H1 (cell line): Measurements from ENCODE around the gene STAMBPL1. TPM values are rescaled to one million over a fixed set of nuclear protein-coding genes. Genes with fewer than 3 reads are reported as not detected.

Source experiments
- BACH1 ChIP-seq: IDR thresholded peaks from 2 replicates; pipeline ENCODE4 v1.6.1; 2012; ENCODE audit warnings: low read length, improper control_type of control experiment
- CBX5 ChIP-seq: fragments of 300-800, 300-1000 bp; sonication (generic); IDR thresholded peaks from 2 replicates; pipeline ENCODE4 v1.7.1; 2016; ENCODE audit warnings: antibody characterized with exemption, low read length, low read depth
- CEBPB ChIP-seq: IDR thresholded peaks from 2 replicates; pipeline ENCODE4 v1.6.1; 2012; ENCODE audit warnings: low read depth, low read length
- CREB1 ChIP-seq: IDR thresholded peaks from 2 replicates; pipeline ENCODE4 v1.6.1; 2012; ENCODE audit warnings: inconsistent platforms
- CTBP2 ChIP-seq: IDR thresholded peaks from 2 replicates; pipeline ENCODE4 v1.7.0; 2011; ENCODE audit warnings: borderline replicate concordance, mild to moderate bottlenecking, moderate library complexity, mixed read lengths, low read length; ENCODE audit not compliant: insufficient read depth, insufficient read length
- EP300 ChIP-seq, 2 experiments: IDR thresholded peaks; 1 replicate in 1 of 2; 2 replicates in 1 of 2; pipeline ENCODE4 v1.6.1; 2011 to 2012; ENCODE audit warnings: low read depth in 2 of 2, low read length in 2 of 2, mild to moderate bottlenecking in 2 of 2, borderline replicate concordance in 1 of 2, inconsistent platforms in 1 of 2, moderate library complexity in 1 of 2
- GTF2F1 ChIP-seq: IDR thresholded peaks from 2 replicates; pipeline ENCODE4 v1.6.1; 2012; ENCODE audit warnings: low read depth, low read length, improper control_type of control experiment, borderline replicate concordance
- HDAC2 ChIP-seq, 2 experiments: fragments of 300-600 bp in 1 of 2; sonication (generic) in 1 of 2; IDR thresholded peaks; 2 replicates each; pipeline ENCODE4 v1.6.1; 2011 to 2012; ENCODE audit warnings: low read depth in 2 of 2, low read length in 2 of 2, mild to moderate bottlenecking in 2 of 2, moderate library complexity in 2 of 2, borderline replicate concordance in 1 of 2, inconsistent platforms in 1 of 2
- RFX5 ChIP-seq: IDR thresholded peaks from 2 replicates; pipeline ENCODE4 v1.6.1; 2011; ENCODE audit warnings: low read depth, low read length, improper control_type of control experiment, borderline replicate concordance
- polyA plus RNA-seq, 7 experiments: library from polyadenylated mRNA; depleted of rRNA in 3 of 7; stranded (reverse) in 5 of 7; unstranded in 2 of 7; fragments of >200 nt in 5 of 7; fragments of 200-250 nt in 2 of 7; gene quantifications; 1 replicate in 5 of 7; 2 replicates in 1 of 7; 4 replicates in 1 of 7; pipeline versions ENCODE4 v1.2.1 to v1.2.3, GENCODE V29; 2011 to 2013; ENCODE audit warnings: missing spikeins in 2 of 7, mixed read lengths in 2 of 7
- total RNA-seq: library from RNA; stranded (reverse); fragmentation: NEBNext Ultra II Directional; extraction: Animal tissue kit (Norgen Biotek cat#: 25700); gene quantifications from 2 replicates; pipeline ENCODE4 v1.2.1, GENCODE V29; 2021

STAMBPL1 gene
- total and polyA plus RNA-seq, 2 of the 8 experiments (the other 6 are each of a cell fraction or from before 2014, with no cell fraction given): 5.5 TPM

- TF ChIP-seq HDAC2 (IDR thresholded peaks at IDR 0.05; ENCODE audit: borderline replicate concordance in 1 of 2, low read depth in 2 of 2, low read length in 2 of 2) (no peak), GTF2F1 (no peak), CREB1 (no peak), BACH1 (no peak), RFX5 (no peak), CBX5 (no peak), CEBPB (no peak), CTBP2 (no peak), EP300 (IDR thresholded peaks at IDR 0.05; ENCODE audit: borderline replicate concordance in 1 of 2, low read depth in 2 of 2, low read length in 2 of 2) (no peak)
These were observed 47.7 kb upstream of the STAMBPL1 start (continued) for GRCh38 chr10:88832376-88832775.
